ENCODE data around the gene BCR.

Gene BCR

DNA sequence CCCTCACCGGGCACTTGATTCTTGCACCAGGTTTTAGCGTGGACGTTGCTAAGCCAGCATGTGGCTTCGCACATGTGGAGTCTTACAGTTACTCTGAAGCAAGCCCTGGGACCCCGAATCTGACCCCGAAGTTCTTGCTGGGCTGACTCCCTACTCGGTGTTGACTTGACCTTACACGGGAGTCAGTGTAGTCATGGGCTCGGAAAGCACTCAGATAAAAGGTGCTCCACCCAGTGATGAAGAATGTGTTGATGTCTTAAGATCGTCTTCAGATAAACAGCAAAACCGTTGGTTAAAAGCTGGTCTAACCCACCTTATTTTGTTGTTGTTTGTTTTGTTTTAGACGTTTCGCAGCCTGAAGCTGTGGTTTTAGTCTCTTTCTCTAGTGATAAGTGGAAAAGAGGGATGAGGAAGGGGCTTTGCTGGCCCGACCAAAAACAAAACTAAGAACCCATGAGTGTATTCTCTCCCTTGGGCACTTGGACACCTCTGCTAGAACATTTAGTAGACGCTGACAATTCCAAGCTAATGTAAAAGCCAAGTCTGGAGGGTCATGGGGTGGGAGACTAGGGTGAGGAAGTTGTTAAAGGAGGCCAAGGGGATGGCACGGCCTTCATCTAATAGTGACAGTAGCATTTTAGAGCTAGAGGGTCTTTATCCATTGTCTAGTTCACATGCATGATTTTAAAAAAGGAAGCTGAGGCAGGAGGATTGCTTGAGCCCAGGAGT, 69.9 kb downstream of the BCR start:
- Histone ChIP-seq H3K9me3 (ENCODE audit: control insufficient read depth, insufficient read depth, low read length) (no peaks in the 10 kb centered on the region), H3K9ac (ENCODE audit: low read depth, low read length) (no peak overlapping the region), H3K36me3 (ENCODE audit: control insufficient read depth, insufficient read depth, low read length) (peaks cover 15% of the 10 kb centered on the region), H3K27me3 (ENCODE audit: control insufficient read depth, insufficient read depth, low read length) (no peaks in the 10 kb centered on the region), H3K4me1 (ENCODE audit: control insufficient read depth, insufficient read depth, low read length) (peaks cover 7% of the 10 kb centered on the region), H3K4me3 (ENCODE audit: low read depth, low read length) (no peak overlapping the region)

DNA sequence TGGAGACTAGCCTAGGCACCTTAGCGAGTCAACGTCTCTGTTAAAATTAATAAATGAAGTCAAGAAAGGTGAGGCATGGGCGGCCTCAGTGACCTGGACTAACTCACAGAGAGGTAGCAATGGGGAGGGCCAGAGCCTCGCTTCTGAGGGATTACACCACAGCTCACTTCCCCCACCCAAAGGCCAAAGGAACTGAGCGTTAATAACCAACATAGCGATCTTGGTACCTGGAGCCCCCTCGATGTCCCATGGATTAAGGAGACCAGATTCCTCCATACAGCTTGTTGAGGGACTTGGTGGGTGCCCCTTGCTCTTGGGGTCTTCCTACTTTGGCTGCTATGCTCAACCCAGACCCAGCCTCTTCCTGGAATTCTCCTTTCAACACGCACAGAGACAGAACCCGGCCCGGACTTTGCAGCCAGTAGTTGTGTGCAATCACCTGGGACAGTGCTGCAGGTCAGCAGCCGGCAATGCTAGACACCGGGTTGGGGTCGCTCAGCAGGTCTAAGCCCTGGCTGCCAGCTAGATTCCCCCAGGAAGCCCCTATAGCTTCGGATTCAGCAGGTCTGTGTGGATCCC, 70.6 kb downstream of the BCR start:
- Histone ChIP-seq H3K36me3 (ENCODE audit: control insufficient read depth, insufficient read depth, low read length) (peaks cover 22% of the 10 kb centered on the region), H3K27me3 (ENCODE audit: control insufficient read depth, insufficient read depth, low read length) (no peaks in the 10 kb centered on the region), H3K4me1 (ENCODE audit: control insufficient read depth, insufficient read depth, low read length) (peaks cover 7% of the 10 kb centered on the region), H3K9ac (ENCODE audit: low read depth, low read length) (no peak overlapping the region), H3K4me3 (ENCODE audit: low read depth, low read length) (no peak overlapping the region), H3K9me3 (ENCODE audit: control insufficient read depth, insufficient read depth, low read length) (no peaks in the 10 kb centered on the region)

DNA sequence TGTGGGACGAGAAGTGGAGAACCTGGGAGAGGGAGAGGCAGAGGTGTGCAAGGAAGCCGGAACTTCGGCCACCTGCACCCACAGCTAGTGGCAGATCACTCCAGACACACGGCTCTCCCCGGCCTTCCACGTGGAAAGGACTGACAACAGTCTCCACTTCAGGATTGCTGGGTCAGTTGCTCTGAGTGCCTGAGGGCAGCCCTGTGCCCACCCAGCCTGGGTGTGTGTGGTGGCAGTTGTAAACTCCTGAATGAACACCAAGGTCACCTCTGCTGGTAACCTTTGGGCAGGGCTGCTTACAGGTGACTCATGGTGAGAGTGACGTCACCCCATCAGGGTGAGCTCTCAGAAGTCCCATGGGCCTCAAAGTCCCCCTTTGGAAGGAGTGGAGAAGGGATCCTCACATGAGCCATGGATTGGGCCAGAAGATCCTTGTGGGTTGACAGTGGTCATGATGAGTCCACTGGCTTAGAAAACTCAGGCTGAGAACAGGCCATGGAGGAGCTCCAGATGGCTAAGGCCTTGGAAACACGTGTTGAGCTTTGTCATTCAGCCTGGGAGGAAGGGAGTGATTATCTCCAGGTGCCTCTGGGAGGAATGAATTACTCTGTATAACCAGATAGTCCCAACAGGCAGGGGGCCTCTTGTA, 71.3 kb downstream of the BCR start:
- H3K27me3 ChIP-seq (ENCODE audit: control insufficient read depth, insufficient read depth, low read length), result no peaks in the 10 kb centered on the region
- H3K9me3 ChIP-seq (ENCODE audit: control insufficient read depth, insufficient read depth, low read length), result no peaks in the 10 kb centered on the region
- H3K4me1 ChIP-seq (ENCODE audit: control insufficient read depth, insufficient read depth, low read length), result peaks cover 7% of the 10 kb centered on the region
- H3K4me3 ChIP-seq (ENCODE audit: low read depth, low read length), result no peak overlapping the region
- no peak overlapping the region for H3K9ac ChIP-seq (ENCODE audit: low read depth, low read length)
- H3K36me3 ChIP-seq (ENCODE audit: control insufficient read depth, insufficient read depth, low read length), result peaks cover 25% of the 10 kb centered on the region

DNA sequence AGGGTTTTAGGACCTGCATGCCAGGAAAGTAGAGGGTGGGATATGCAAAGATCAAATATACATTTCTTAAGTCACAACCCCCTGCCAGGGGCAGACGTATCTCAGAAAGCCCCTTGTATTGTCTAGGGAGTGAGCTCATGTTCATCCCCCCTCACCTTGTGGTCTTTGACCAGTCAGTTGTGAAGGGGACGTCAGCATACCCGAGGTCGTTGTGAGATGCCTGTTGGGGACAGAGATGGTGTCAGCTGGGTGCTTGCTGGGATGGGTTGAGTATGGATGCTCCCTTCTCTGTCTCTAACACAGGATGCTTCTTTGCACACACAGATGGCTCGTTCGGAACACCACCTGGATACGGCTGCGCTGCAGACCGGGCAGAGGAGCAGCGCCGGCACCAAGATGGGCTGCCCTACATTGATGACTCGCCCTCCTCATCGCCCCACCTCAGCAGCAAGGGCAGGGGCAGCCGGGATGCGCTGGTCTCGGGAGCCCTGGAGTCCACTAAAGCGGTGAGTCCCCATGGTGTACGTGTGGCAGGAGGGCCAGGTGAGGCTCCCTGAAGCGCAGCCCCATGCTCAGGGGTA, 73.3 kb downstream of the BCR start:
- H3K36me3 ChIP-seq (ENCODE audit: control insufficient read depth, insufficient read depth, low read length), result peaks cover 30% of the 10 kb centered on the region
- no peaks in the 10 kb centered on the region for H3K9me3 ChIP-seq (ENCODE audit: control insufficient read depth, insufficient read depth, low read length)
- H3K4me1 ChIP-seq (ENCODE audit: control insufficient read depth, insufficient read depth, low read length), result peaks cover 7% of the 10 kb centered on the region
- H3K9ac ChIP-seq (ENCODE audit: low read depth, low read length), result no peak overlapping the region
- H3K27me3 ChIP-seq (ENCODE audit: control insufficient read depth, insufficient read depth, low read length), result no peaks in the 10 kb centered on the region
- H3K4me3 ChIP-seq (ENCODE audit: low read depth, low read length), result no peak overlapping the region

DNA sequence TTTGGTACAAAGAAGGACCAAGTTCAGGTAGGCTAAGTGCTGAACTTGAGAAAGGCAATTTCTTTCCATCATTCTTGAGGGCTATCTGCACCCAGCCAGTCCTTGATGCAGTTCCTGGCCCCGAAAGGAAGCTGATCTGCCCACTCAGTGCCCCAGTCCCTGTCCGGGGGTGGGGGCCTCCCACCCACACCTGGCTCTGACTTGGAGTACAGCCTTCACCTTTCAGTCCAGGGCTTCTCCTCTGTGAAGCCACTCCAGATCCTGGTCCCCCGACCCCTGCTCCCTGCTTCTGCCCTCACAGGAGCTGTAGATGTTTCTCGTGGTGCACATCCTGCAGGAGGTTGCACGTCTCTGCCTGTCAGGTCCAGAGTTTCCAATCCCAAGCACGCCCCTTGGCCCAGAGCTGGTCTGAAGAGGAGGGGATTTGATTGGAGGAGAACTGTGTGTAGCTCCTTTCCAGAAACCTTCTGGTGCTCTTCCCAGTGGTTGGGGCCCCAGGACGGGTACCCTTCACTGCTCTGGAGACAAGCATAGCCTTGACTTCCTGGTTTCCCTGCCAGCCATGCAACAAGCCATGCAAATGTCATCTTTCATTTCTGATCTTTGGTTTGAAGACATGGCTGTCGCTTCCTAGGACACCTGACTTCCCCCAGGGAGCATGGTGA, 75.3 kb downstream of the BCR start:
- Histone ChIP-seq H3K36me3 (ENCODE audit: control insufficient read depth, insufficient read depth, low read length) (peaks cover 30% of the 10 kb centered on the region), H3K9me3 (ENCODE audit: control insufficient read depth, insufficient read depth, low read length) (no peaks in the 10 kb centered on the region)

DNA sequence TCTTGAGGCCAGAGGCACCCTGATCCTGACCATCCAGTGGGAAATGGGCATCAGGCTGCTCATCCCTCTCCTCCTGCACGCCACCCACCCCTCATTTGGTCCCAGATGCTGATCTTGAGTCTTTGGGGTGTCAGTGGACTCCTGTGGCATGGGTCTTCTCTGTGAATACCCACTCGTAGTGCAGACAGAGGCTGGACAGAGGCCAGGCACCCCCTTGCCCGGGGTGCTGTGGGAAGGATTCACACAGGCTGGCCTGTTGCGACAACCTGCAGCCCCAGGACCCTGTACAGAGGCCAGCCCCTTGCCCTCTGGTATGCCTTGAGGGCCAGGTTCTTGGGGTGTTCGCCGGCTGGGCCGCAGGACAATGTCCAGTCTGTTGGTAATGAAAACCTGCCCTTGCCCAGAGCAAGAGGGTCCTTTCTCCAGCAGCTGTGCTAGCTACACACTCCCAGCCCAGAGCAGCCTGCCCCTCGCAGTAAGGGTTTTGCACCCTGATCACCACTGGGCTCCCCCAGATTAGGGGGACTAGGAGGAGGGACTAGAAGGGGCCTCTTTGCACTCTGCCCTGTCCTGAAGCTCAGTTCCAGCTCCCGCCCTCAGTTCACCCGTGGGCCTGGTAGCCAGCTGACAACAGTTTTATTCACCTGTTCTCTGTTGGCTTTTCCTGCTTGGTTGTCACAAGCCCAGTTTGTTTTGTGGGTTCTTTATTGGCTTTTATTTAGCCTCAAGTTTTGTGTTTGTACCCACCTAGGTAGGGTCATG, 76.0 kb downstream of the BCR start:
- Histone ChIP-seq H3K36me3 (ENCODE audit: control insufficient read depth, insufficient read depth, low read length) (peaks cover 33% of the 10 kb centered on the region), H3K4me1 (ENCODE audit: control insufficient read depth, insufficient read depth, low read length) (peaks cover 2% of the 10 kb centered on the region), H3K27me3 (ENCODE audit: control insufficient read depth, insufficient read depth, low read length) (no peaks in the 10 kb centered on the region), H3K4me3 (ENCODE audit: low read depth, low read length) (no peak overlapping the region), H3K9ac (ENCODE audit: low read depth, low read length) (no peak overlapping the region), H3K9me3 (ENCODE audit: control insufficient read depth, insufficient read depth, low read length) (no peaks in the 10 kb centered on the region)

More for the DNA sequence above, 75.3 kb downstream of the BCR start:
- H3K4me3 ChIP-seq (ENCODE audit: low read depth, low read length), result no peak overlapping the region
- no peaks in the 10 kb centered on the region for H3K27me3 ChIP-seq (ENCODE audit: control insufficient read depth, insufficient read depth, low read length)
- no peak overlapping the region for H3K9ac ChIP-seq (ENCODE audit: low read depth, low read length)
- H3K4me1 ChIP-seq (ENCODE audit: control insufficient read depth, insufficient read depth, low read length), result peaks cover 2% of the 10 kb centered on the region

DNA sequence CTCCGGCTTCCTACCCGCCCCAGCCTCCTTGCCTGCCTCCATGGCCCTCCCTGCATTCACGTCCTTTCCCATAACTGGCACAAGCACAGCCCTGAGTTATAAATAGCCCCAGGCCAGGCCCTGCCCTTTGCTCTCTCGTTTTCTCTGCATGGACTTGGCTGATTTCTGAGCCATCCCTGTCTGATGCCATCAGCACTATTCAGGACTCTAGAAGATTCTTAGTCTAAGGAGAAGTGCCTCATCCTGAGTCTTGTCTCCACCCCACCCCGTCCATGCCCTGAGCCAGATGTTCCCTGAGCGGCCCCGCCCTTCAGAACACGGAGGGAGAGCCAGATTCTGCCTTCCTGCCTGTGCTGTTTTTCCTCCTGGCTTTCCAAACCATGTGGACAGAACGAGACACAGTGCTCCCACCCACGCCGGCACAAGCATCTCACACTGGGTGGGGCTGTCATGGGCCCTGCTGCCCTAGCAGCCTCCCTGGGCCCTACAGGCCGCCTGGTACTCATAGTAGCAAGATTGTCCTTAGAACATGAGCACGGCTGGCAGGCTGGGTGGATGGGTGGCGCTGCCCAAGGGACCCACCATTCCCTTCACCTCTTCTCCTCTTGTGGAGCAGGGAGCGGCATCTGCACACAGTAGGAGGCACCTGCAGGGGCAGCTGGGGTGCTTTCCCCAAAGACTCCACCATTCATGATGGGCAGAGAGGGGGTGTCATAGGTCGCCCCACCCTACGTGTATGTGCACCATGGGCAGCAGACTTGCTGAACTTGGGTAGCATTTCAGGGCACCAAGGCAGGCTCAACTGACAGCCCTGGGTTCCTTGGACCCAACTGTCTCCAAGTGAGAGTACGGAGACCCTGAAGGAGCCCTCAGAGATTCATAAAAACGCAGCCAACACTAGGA, 76.9 kb downstream of the BCR start:
- no peaks in the 10 kb centered on the region for H3K9me3 ChIP-seq (ENCODE audit: control insufficient read depth, insufficient read depth, low read length)
- no peak overlapping the region for H3K4me3 ChIP-seq (ENCODE audit: low read depth, low read length)
- H3K4me1 ChIP-seq (ENCODE audit: control insufficient read depth, insufficient read depth, low read length), result peaks cover 2% of the 10 kb centered on the region
- no peak overlapping the region for H3K9ac ChIP-seq (ENCODE audit: low read depth, low read length)
- peaks cover 39% of the 10 kb centered on the region for H3K36me3 ChIP-seq (ENCODE audit: control insufficient read depth, insufficient read depth, low read length)
- no peaks in the 10 kb centered on the region for H3K27me3 ChIP-seq (ENCODE audit: control insufficient read depth, insufficient read depth, low read length)

DNA sequence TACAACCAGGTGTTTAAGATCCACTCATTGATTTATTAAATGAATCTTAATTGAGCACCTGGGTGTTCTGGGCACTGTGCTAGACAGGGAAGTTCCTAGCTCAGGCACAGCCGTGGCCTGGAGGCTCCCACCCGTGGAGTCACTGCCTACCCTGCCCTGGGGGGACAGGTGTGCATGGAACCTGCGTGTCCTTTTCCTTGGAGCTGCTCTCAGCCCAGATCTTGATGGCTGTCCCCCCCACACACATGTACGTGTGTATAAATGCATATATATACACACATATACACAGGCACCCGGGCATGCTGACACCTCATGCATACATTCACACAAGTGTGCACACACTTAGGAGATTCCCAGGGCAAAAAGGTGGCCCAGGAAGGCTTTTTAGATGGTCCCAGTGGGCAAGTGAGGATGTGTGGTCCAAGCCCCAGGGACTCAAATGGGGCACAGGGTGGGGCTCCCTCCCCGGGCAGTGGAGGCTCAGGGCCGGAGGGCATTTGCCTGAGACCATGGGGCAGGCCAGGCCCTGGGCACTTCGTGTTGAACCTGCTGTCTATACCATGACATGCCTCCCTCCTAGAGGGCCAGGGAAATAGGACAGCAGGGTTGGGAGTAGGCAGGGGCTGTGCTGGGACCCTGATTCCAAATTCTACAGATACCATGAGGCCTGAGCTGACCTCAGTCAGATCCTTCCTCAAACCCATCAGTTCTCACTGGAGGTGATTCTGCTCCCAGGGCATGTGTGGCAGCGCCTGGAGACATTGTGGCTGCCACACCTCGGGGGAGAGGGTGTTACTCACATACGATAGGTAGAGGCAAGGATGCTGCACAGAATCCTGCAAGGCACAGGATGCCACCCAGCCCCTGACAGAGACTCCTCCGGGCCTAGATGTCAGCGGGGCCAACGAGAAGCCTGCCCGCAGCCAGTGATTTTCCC, 77.8 kb downstream of the BCR start:
- Histone ChIP-seq H3K9ac (ENCODE audit: low read depth, low read length) (no peak overlapping the region), H3K4me3 (ENCODE audit: low read depth, low read length) (no peak overlapping the region), H3K36me3 (ENCODE audit: control insufficient read depth, insufficient read depth, low read length) (peaks cover 46% of the 10 kb centered on the region)

DNA sequence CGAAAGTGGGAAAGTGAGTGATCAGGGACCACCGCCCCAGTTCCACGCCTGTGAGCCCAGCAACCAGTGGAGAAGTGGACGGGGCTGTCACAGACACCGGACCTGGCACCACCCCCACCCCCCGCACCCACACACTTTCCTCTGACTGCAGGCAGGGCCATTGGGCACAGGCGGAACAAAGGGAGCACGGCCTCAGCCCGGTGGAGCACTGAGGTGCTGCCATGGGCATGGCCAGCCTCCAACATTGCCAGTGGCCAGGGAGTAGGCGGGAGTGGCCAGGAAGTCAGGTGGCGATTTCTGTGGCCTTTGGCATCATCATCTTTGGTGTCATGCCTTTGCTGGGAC, 78.5 kb downstream of the BCR start:
- no peaks in the 10 kb centered on the region for H3K27me3 ChIP-seq (ENCODE audit: control insufficient read depth, insufficient read depth, low read length)
- peaks cover 51% of the 10 kb centered on the region for H3K36me3 ChIP-seq (ENCODE audit: control insufficient read depth, insufficient read depth, low read length)
- no peaks in the 10 kb centered on the region for H3K9me3 ChIP-seq (ENCODE audit: control insufficient read depth, insufficient read depth, low read length)
- peaks cover 2% of the 10 kb centered on the region for H3K4me1 ChIP-seq (ENCODE audit: control insufficient read depth, insufficient read depth, low read length)
- H3K9ac ChIP-seq (ENCODE audit: low read depth, low read length), result no peak overlapping the region
- no peak overlapping the region for H3K4me3 ChIP-seq (ENCODE audit: low read depth, low read length)

More for the DNA sequence above, 77.8 kb downstream of the BCR start:
- Histone ChIP-seq H3K9me3 (ENCODE audit: control insufficient read depth, insufficient read depth, low read length) (no peaks in the 10 kb centered on the region), H3K27me3 (ENCODE audit: control insufficient read depth, insufficient read depth, low read length) (no peaks in the 10 kb centered on the region), H3K4me1 (ENCODE audit: control insufficient read depth, insufficient read depth, low read length) (peaks cover 2% of the 10 kb centered on the region)
